ENCODE measurements around the gene MYB.

Gene MYB

GRCh38 chr6:135165031-135165430, 16.1 kb upstream of the MYB start:
- no peak for DNase-seq

DNA sequence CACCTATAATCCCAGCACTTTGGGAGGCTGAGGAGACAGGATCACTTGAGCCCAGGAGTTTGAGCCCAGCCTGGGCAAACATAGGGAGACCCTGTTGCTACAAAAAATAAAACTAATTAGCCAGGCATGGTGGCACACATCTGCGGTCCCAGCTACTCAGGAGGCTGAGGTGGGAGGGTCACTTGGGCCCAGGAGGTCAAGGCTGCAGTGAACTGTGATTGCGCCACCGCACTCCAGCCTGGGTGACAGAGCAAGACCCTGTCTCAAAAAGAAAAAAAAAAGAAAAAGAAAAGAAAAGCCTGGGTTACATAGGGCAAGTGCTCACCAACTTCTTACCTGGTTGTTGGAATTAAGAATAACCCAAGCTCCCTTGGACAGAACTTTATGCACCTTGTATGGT, 14.6 kb upstream of the MYB start:
- DNase-seq: no peak

DNA sequence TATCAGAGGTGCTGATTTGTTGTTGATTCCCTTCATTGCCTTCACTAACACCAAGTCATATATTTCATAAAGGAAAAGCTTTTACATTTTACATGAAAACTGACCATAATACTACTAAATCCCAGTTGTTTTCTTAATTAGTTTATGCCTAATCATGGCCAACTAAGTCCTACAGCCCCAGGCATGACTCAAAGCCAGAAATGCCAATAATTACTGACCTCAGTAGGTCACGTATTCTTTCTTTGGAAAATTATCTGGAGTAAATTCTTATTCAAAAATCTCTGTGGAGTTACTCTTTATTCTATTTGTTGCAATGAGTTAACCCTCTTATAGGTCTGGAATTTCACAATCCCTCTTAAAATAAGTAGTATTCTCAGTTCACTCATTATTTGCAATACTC, 13.5 kb upstream of the MYB start:
- no peak for DNase-seq

GRCh38 chr6:135168766-135169165, 12.3 kb upstream of the MYB start:
- no peak for DNase-seq

DNA sequence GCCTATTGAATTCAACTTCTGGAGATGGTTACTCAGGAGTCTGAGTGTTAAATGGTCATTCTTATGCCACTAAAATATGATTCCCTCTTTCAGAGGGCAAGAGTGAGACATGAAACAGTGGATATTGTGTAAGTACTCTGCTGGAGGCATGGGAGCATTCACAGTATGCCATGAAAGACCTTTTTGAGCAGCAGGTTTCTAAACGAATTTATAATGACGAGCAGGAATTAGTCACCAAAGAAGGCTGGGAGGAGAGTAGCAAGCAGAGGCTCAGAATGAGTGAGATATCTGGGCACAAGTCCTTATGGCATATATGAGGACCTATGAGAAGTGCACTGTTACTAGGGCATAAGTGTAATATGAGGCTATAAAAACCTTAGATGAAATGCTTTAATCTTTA, 10.9 kb upstream of the MYB start:
- DNase-seq: no peak

GRCh38 chr6:135170849-135171248, 10.3 kb upstream of the MYB start:
- DNase-seq: no peak

DNA sequence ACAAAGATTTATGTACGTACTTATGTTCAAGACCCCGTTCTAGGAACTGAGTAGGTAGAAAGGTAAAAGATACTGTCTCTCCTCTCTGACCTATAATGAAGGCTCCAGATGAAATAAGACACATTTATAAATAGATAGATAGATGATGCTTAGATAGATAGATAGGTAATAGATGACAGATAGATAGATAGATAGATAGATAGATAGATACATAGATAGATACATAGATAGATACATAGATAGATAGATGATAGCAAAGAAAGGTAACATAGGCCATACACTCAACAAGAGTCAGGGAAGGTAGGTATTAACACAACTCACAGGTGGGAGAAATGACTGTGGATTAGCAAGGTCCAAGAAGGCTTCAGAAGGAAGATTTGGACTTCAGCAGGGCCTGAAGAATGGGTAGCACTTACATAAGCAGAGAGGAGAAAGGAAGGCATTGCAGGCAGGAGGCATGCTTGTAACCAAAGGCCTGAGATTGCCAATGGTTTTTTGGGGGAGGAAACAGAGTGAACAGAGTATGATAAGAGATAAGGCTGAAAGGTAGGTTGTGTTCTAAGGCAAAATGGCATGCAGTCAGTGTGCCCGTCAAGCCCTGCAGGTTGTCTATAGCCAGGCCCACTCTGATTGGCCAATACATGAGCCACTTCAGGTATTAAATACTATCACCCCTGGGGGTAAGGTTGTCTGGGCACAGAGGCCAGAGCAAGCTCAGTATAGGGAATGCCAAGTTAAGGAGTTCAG, 7.7 kb upstream of the MYB start:
- DNase-seq: no peak

DNA sequence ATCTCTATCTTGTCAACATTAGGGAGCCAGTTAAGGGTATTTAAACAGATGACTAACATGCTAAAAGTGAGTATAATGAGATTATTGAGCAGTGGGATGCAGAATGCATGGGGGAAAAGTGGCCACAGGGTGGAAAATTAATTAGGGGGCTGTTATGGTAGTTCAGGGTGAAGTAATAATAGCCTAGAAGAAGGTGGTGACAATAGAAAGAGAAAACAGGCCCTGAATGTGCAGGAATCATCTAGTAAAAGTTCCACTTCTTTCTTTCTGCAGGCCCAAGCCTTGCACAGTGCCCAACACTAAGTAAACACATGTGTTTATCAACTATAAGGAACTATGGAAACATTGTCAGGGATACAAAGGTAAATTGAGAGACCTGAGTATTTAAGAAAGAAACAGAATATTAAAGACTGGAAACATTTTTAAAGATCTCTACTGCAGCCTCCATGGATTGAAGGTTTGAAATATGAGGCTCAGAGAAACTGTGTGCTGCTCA, 7.1 kb upstream of the MYB start:
- no peak for DNase-seq

- DNase-seq: no peak
These were observed 5.0 kb upstream of the MYB start for GRCh38 chr6:135176058-135176457.

GRCh38 chr6:135176464-135176863, 4.6 kb upstream of the MYB start:
- DNase-seq: no peak

DNA sequence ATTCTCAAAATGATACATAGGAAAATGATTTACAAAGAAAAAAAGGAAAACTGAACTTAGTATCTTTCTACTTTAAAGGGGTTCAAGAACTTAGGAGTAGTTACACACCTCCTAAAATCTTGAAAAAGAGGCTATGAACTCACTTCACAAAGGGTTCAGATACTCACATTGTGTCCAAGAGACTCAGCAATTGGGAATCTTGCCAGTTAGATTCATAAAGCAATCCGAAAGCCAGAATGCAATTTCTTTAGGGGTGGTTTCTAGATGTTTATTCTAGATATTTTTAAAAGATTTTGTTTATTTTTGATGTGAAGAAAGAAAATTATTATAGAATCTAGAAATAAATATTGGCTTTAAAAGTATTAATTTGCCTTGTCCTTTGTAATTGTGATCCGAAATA, 1.7 kb upstream of the MYB start:
- no peak for DNase-seq

DNA sequence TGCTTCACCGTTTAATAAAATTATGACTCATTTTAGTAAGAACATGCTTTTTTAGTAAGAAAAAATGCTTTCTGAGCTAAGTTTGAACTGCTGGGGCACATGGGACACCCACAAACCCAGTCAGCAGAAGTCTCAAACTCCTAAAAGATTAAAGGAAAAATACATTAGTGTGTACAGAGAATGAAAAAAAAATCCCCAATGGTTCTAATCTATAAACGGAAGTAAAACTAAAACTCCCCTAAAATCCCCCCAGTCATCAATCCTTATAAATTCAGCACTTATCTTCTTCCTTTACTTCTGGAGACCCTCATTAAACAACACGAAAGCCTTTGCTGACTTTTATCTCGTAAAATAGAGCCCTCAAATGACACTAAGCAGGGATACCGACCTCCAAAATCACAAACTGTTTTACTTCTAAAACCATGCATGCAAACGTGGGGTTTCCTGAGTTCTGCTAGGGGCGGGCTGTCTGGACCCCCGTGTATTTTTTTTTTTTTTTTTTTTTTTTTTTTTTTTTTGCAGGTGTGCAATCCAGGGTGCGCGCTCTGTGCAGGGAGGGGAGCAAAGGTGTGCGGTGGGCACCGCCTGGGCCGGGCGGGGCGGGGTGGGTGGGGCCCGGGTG, 1.1 kb upstream of the MYB start:
- DNase-seq: no peak

- no peak for DNase-seq
These were observed 394 bp downstream of the MYB start for GRCh38 chr6:135181333-135182070.

DNA sequence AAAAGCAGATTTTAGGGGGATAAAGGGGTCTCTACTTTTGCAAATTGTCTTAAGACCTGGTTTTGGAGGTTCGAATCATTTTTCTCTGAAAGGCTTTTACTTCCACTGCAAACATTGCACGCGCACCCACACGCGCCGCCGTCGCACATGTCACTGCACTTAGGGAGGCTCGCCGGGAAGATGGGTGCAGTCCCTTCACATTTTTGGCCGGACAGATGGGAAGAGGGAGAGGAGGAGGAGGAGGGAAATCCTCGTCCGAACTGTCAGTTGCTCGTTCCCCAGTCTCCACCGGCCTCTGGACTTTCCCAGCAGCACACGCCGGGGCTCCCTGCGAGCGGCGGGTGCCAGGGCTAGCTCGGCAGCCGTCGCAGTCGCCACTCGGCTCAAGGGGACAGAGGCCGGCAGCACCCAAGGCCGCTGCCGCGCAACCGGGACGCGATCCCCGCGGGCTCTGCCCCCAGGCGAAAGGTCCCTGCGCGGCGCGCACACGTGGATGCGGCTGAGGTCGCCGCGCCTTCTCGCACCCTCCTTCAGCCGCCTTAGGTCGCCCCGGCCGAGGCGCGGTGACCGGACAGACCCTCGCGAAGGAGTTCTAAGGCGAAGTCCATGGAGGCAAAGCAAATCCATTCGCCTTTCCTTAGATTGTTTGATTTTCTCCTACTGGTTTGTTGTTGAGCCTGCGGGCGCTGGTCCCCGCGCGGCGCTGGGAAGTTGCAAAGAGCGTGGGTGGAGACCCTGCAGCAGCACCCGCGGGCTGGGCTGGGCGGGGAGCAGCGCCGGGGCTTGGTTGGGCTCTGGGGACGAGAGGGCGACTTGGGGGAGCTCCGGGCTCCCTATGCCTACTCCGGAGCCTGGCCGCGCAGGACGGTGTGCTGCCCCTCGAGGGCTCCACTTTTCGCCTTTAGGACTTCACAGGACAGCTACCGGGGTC, 1.2 kb downstream of the MYB start:
- DNase-seq: peak; percentile 27

DNA sequence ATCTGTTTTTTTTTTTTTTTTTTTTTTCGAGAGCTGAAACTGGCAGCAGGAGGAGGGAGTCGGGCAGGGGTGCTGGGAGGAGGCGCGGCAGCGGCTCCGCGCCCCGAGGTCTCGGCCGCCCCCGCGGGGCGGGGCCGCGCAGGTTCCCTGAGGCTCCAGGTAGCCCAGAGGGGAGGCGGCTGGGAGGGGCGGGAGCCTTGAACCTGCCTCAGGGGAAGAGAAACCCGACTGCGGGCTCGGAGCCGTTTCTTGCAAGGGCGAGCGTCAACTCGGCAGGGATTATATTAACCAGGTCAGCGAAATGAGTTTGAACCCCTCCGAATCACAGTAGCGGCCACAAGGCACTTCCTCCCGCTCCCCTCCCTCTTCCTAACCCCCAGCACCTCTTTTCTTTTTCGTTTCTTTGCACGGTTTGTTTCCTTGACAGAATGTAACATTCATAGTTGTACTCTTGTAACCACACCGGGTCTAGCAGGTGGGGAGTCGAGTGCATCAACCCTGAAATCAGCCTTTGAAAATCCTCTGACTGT, 2.0 kb downstream of the MYB start:
- DNase-seq: no peak

- DNase-seq: peak; percentile 4
These were observed 2.7 kb downstream of the MYB start for GRCh38 chr6:135183532-135184440.

DNA sequence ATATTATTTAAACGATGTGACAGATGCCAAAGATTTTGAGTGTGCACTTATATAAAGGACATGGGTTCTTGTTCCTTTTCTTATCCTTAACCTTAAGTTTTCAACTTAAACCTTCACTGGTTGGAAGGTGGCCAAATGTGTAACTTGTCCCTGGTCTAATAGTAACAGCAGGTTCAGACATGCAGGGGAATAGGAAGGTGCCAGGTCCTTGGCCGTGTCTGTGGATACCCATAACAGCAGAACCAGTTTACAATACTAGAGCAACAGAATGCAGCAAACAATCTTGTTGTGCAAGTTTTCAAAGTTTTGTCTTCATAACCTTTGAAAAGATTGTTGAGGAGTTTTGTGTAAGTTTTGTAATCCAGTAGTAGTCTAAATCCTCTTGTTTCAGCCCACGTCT, 4.4 kb downstream of the MYB start:
- DNase-seq: no peak

- DNase-seq: no peak
These were observed 5.1 kb downstream of the MYB start for GRCh38 chr6:135186255-135186654.

- no peak for DNase-seq
These were observed 6.3 kb downstream of the MYB start for GRCh38 chr6:135187372-135187771.

- DNase-seq: no peak
These were observed 7.6 kb downstream of the MYB start for GRCh38 chr6:135188718-135189117.

DNA sequence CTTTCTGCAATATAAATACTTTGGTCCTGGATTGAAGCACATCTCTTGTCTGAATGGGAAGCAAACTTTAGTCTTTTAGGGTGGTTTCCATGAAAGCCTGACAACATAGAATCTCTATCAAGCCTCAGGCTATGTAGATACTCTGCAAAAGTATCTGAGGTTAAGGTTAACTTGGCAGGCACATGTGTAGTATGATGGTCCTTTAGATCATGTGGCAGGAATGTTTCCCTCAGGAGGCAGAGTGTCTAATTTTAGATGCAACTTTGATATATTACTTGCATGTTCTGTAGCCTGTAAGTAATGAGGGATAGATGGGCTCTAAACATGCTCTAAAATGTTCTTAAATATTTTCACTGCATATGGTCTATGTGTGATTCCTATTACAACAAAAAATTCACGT, 8.2 kb downstream of the MYB start:
- no peak for DNase-seq
